ENCODE measurements around the gene CCDC93.

The CCDC93 gene

GRCh38 chr2:117989854-117990438 is 23.9 kb downstream of the CCDC93 start:
- DNase-seq = no peak

- DNase-seq = no peak
These were observed 26.7 kb downstream of the CCDC93 start for GRCh38 chr2:117987121-117987520.

GRCh38 chr2:117985092-117985491 is 28.8 kb downstream of the CCDC93 start:
- DNase-seq = no peak

- no peak for DNase-seq
These were observed 29.7 kb downstream of the CCDC93 start for GRCh38 chr2:117984208-117984607.

- no peak for DNase-seq
These were observed 30.8 kb downstream of the CCDC93 start for GRCh38 chr2:117983040-117983439.

GRCh38 chr2:117982376-117983033 is 31.4 kb downstream of the CCDC93 start:
- DNase-seq = no peak

- no peak for DNase-seq
These were observed 32.1 kb downstream of the CCDC93 start for GRCh38 chr2:117981810-117982209.

GRCh38 chr2:117980783-117981676 is 32.8 kb downstream of the CCDC93 start:
- DNase-seq = no peak

GRCh38 chr2:117979911-117980701 is 33.8 kb downstream of the CCDC93 start:
- peak in 1 of 14 donors; percentile 16 for DNase-seq

- no peak for DNase-seq
These were observed 36.2 kb downstream of the CCDC93 start for GRCh38 chr2:117977696-117978095.

GRCh38 chr2:117976581-117976980 is 37.3 kb downstream of the CCDC93 start:
- DNase-seq = no peak

- DNase-seq = no peak
These were observed 40.3 kb downstream of the CCDC93 start for GRCh38 chr2:117973498-117974082.

GRCh38 chr2:117972476-117973123 is 41.3 kb downstream of the CCDC93 start:
- no peak for DNase-seq

GRCh38 chr2:117968722-117969121 is 45.1 kb downstream of the CCDC93 start:
- no peak for DNase-seq

- DNase-seq = no peak
These were observed 45.7 kb downstream of the CCDC93 start for GRCh38 chr2:117967977-117968718.

- DNase-seq = no peak
These were observed 50.4 kb downstream of the CCDC93 start for GRCh38 chr2:117963446-117963845.

GRCh38 chr2:117961201-117961600 is 52.7 kb downstream of the CCDC93 start:
- no peak for DNase-seq

- no peak for DNase-seq
These were observed 53.6 kb downstream of the CCDC93 start for GRCh38 chr2:117960231-117960630.

- DNase-seq = no peak
These were observed 55.7 kb downstream of the CCDC93 start for GRCh38 chr2:117958186-117958585.

GRCh38 chr2:117957616-117958015 is 56.3 kb downstream of the CCDC93 start:
- DNase-seq = no peak
